ENCODE measurements around the gene GABPA.

GRCh38 chr21:25701529-25701928 lies 33.2 kb upstream of the GABPA start:
- TF ChIP-seq PHF8 (IDR thresholded peaks at IDR 0.05; ENCODE audit: borderline replicate concordance, low read length) (no peak), CTCF (IDR thresholded peaks at IDR 0.05 in 2 of 3, conservative IDR thresholded peaks at IDR 0.05 in 1 of 3; ENCODE audit: insufficient read depth in 2 of 3, low read depth in 1 of 3, low read length in 3 of 3) (no peak), RFX1 (IDR thresholded peaks at IDR 0.05) (no peak), E4F1 (CRISPR knock-in tag; IDR thresholded peaks at IDR 0.05; ENCODE audit: borderline replicate concordance) (no peak), ZNF121 (CRISPR knock-in tag; conservative IDR thresholded peaks at IDR 0.05) (no peak), RB1 (IDR thresholded peaks at IDR 0.05; ENCODE audit: low read depth) (no peak), EP400 (IDR thresholded peaks at IDR 0.05) (no peak)
